GM13976 (cell line): Measurements from ENCODE around the gene HPCAL1.
A peak's percentile ranks its signal among the peaks of the same experiment; 100 is the strongest.

ENCODE experiments used
- DNase-seq: peaks from one replicate; pipeline ENCODE4 v3.0.0; 2012; ENCODE audit warnings: low spot score
- in situ Hi-C: fragments of 300-500 bp; cut with MboI; formaldehyde crosslinking; loops from one replicate; pipeline ENCODE4 v1.12.0; 2022; ENCODE audit warnings: low sequenced_read_pairs, mixed read lengths, inconsistent platforms; ENCODE audit not compliant: unreplicated experiment
- TF ChIP-seq, protein P1 (sequence below): IDR thresholded peaks from 2 replicates; pipeline ENCODE4 v1.5.1; 2012; ENCODE audit warnings: borderline replicate concordance, mild to moderate bottlenecking; ENCODE audit not compliant: insufficient read depth; ENCODE audit errors: extremely low read depth, missing control alignments, control extremely low read depth

Gene HPCAL1

DNA sequence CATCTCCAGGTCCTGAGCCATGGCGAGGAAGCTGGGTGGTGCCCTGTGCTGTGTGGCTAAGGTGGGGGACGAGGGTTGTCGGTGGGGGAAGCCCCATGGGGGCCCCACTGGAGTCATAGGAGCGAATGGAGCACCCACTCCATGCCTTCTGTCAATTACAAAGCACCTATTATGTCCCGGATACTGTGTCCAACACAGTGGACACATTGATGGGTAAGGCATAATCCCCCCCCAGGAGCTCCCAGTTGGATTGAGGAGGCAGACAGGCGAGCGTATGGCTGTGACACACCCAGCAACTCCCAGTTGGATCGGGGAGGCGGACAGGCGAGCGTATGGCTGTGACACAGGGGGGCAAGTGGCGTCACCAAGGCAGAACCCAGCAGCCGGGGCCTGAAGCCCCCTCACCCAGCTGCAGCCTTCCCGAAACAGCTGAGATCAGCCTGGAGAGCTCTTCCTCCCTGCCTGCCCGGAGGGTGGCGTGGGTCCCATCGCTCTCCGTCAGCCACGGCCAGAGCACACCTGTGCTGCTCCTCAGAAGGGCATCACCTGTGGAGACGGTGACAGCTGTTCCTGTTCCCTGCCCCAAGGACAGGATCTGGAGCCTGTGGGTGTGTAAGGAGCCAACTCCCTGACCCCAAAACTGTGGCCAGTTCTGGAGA, 69.6 kb downstream of the HPCAL1 start:
- in situ Hi-C loops, result no loop called here
- DNase-seq, result no peak
- TF ChIP-seq, protein P1, sequence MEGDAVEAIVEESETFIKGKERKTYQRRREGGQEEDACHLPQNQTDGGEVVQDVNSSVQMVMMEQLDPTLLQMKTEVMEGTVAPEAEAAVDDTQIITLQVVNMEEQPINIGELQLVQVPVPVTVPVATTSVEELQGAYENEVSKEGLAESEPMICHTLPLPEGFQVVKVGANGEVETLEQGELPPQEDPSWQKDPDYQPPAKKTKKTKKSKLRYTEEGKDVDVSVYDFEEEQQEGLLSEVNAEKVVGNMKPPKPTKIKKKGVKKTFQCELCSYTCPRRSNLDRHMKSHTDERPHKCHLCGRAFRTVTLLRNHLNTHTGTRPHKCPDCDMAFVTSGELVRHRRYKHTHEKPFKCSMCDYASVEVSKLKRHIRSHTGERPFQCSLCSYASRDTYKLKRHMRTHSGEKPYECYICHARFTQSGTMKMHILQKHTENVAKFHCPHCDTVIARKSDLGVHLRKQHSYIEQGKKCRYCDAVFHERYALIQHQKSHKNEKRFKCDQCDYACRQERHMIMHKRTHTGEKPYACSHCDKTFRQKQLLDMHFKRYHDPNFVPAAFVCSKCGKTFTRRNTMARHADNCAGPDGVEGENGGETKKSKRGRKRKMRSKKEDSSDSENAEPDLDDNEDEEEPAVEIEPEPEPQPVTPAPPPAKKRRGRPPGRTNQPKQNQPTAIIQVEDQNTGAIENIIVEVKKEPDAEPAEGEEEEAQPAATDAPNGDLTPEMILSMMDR, result no peak

DNA sequence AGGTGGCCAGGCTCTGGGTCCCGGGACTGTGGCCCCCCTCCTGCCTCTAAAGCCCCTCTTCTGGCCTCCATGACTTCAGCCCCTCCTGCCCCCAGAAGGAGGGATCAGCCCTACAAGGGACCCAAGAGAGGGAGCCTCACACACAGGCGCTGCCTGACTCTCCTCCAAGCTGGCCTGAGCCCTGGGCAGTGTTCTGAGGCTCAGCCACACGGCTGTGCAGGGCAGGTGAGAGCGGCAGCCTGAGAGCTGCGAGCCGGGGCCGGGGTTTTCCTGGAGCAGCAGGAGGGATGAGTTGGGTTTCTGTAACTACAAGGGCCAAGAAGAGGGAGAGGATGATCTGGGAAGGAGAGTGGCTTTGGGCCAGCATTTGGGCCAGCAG, 70.1 kb downstream of the HPCAL1 start:
- DNase-seq, result no peak
- in situ Hi-C loops, result no loop called here
- TF ChIP-seq, protein P1, result no peak

DNA sequence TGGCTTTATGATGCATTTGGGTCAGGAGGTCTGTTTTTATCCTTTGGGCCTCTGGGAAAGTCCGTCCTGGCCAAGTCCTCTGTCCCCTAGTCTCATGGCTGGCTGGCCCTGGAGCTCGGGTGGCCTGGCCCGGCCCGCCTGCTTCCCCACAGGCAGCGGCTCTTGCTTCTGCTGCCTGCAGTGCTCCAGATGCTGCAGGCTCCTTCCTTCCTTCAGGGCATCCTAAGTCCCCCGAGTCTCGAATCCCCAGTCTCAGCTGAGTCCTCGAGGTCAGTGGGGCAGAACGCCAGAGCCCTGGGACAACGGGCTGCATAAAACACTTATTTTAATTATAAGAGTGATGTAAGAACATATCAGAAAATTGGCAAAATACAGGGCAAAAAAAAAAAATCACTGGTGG, 71.2 kb downstream of the HPCAL1 start:
- TF ChIP-seq, protein P1, result no peak
- DNase-seq, result no peak
- in situ Hi-C loops, result no loop called here

DNA sequence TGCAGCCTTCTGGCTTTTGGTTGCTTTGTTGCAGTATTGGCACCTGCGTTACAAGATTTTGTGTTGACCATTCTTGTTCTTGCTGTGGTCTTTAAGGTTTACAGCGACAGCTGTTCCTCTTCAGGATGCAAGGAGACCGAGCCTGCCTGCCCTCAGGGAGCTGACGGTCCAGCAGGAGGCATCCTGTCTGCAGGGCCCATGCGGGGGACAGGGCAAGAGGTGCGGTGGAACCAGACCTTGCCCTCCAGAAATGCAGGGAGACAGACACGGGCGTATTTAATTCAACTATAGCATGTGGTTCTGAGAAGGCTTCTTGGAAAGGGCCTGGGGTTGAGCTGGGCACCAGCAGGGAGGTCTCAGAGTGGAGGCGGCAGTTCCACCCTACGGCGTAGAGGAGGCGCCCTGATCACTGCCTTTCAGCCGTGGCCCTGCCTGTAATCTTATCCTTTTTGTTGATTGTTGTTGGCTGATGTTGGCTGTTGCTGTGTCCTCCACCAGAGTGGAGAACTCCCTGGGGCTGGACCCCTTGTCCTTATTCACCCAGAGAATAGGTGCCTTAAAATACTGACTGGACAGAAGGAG, 71.7 kb downstream of the HPCAL1 start:
- TF ChIP-seq, protein P1, result no peak

DNA sequence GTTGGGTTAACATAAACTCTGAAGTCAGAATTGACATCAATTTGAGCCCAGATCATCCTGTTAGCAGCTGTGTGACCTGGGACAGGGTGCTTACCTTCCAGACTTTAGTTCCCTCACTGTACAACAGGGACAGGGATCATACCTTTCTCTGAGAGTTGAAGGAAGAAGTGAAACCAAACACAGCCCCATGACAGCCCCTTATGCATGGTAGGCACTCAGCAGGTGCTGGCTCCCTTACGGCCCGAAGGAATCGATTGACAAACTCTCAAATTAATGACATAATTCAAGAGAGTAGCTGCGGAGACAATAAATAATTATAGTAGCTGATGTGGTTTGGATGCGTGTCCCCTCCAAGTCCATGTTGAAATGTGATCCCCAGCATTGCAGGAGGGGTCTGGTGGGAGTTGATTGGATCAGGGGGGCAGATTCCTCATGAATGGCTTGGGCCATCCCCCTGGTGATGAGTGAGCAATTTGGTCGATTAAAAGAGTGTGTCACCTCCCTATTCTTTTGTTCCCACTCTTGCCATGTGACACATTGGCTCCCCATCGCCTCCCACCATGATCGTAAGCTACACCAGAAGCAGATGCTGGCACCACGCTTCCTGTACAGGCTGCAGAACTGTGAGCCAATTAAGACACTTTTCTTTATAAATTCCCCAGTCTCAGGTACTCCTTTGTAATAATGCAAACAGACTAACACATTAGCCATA, 73.0 kb downstream of the HPCAL1 start:
- TF ChIP-seq, protein P1, result no peak
- peak; percentile 62 for DNase-seq
- in situ Hi-C loops, result no loop called here

More for the DNA sequence above, 71.7 kb downstream of the HPCAL1 start:
- in situ Hi-C loops, result no loop called here
- no peak for DNase-seq

DNA sequence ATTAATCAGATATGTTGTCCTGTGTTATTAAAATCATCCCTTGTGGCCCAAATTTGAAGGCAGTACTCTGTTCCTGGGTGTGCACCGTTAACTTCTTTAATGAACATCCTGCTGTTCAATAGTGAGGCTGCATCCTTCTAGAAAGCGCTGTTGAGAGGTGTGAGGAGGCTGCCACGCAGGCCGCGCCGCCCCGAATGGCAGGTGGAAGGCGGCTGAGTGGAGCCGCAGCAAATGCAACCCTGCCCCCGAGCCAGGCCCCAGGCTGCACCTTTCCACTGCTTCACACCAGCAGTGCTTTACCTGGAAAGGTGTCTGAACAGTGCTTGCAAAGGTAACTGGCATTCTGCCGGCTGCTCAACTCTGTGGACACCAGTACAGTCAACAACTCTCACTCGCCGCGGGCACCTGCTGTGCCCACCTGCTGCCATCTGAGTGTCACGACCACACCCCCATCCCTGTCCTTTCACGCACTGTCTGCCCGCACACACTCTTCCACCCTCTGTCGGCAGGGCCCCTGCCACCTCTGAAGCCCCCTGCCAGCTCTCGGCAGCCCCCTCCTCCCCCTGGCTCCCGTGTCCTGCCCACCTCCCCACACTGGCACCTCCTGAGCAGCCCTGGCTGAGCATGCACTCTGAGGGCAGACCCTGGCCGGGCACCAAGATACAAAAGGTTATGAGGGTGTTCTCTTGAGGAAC, 74.5 kb downstream of the HPCAL1 start:
- TF ChIP-seq, protein P1, result no peak
- in situ Hi-C loops, result no loop called here
- DNase-seq, result no peak
